ENCODE results near the gene VCAN. TPM values are rescaled to one million over a fixed set of nuclear protein-coding genes. Genes with fewer than 3 reads are reported as not detected.

Gene VCAN
- total RNA-seq, 1 donor from 2014 or later, result 133 TPM

- H3K9me3 ChIP-seq, result no peaks in the 10 kb centered on the region
- no peaks in the 10 kb centered on the region for H3K36me3 ChIP-seq
- no peaks in the 10 kb centered on the region for H3K27me3 ChIP-seq (ENCODE audit: low read depth)
- ATAC-seq (no peak), DNase-seq (no peak)
- H3K4me3 ChIP-seq, result no peak overlapping the region
- no peaks in the 10 kb centered on the region for H3K4me1 ChIP-seq
- intact Hi-C loops (cut with DNase I), result no loop called here
- TF ChIP-seq CTCF (IDR thresholded peaks at IDR 0.05), result no peak
- no peak overlapping the region for H3K27ac ChIP-seq
Observed at GRCh38 chr5:83586874-83587776, 115.6 kb downstream of the VCAN start.

DNA sequence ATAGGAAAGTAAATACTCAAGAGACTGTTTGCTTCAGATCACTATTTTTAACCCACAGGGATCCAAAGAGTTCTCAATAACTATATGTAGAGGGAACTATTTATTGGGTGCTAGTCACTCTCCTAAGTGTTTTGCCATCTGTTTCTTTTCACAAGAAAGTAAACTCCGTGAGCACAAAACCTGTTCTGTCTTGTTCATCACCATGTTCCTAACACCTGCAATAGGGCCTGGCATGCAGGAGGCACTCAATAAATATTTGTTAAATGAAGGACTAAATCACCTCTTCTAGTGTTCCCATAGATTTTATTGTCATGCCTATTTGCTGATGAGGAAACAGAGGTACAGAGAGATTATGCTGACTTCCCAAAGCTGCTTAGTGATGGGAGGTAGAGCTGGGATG lies 118.2 kb downstream of the VCAN start:
- ATAC-seq, result no peak
- no peaks in the 10 kb centered on the region for H3K4me1 ChIP-seq
- intact Hi-C loops (cut with DNase I), result no loop called here
- no peaks in the 10 kb centered on the region for H3K27me3 ChIP-seq (ENCODE audit: low read depth)
- TF ChIP-seq CTCF (IDR thresholded peaks at IDR 0.05), result no peak
- no peak overlapping the region for H3K4me3 ChIP-seq
- no peak overlapping the region for H3K27ac ChIP-seq
- H3K9me3 ChIP-seq, result no peaks in the 10 kb centered on the region
- H3K36me3 ChIP-seq, result no peaks in the 10 kb centered on the region
- no peak for DNase-seq

DNA sequence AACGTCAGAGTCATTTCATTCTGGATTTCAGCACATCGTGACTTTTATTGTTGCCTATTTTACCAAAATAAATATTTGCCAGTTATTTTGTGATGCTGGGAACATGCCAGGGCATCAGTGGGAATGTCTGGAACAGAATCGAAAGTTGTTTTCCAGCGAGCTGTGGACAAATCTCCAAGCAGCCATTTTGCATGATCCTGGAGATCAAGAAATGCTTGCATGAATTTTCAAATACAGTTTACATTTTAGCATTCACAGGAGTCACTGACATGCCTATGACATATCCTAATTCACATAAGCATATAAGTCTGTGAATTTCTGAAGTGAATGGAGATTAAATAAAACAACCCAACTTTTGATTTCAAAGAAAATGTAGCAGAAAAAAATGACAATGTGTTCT lies 119.4 kb downstream of the VCAN start:
- no peak for ATAC-seq
- intact Hi-C loops (cut with DNase I), result no loop called here

DNA sequence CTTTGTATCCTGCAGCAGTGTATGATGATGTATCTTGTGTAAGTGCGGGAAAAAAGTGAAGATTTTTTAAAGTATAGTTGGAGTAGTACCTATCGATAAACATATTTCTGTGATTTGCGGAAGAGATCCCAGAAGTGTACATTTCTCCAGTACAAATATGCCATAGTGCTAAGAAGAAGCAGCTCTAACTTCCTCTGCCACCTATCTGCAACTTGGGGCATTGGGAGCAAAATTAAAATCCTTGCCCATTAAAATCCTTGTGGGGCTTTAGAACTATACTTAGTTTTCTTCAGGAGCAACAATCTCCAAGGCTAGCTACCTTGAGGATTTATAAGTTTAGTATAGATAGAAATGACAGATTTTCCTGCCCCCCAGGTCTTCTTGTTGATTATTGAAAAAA lies 123.7 kb downstream of the VCAN start:
- H3K27ac ChIP-seq, result no peak overlapping the region
- no peaks in the 10 kb centered on the region for H3K4me1 ChIP-seq
- TF ChIP-seq CTCF (IDR thresholded peaks at IDR 0.05), result no peak
- no peak overlapping the region for H3K4me3 ChIP-seq
- H3K27me3 ChIP-seq (ENCODE audit: low read depth), result no peaks in the 10 kb centered on the region
- intact Hi-C loops (cut with DNase I), result no loop called here
- no peaks in the 10 kb centered on the region for H3K9me3 ChIP-seq
- DNase-seq (no peak), ATAC-seq (no peak)
- no peaks in the 10 kb centered on the region for H3K36me3 ChIP-seq

More for the DNA sequence above, 119.4 kb downstream of the VCAN start:
- no peak overlapping the region for H3K4me3 ChIP-seq
- H3K27me3 ChIP-seq (ENCODE audit: low read depth), result no peaks in the 10 kb centered on the region
- no peaks in the 10 kb centered on the region for H3K9me3 ChIP-seq
- no peak for DNase-seq
- H3K4me1 ChIP-seq, result no peaks in the 10 kb centered on the region
- H3K36me3 ChIP-seq, result no peaks in the 10 kb centered on the region
- no peak for TF ChIP-seq CTCF (IDR thresholded peaks at IDR 0.05)
- no peak overlapping the region for H3K27ac ChIP-seq

DNA sequence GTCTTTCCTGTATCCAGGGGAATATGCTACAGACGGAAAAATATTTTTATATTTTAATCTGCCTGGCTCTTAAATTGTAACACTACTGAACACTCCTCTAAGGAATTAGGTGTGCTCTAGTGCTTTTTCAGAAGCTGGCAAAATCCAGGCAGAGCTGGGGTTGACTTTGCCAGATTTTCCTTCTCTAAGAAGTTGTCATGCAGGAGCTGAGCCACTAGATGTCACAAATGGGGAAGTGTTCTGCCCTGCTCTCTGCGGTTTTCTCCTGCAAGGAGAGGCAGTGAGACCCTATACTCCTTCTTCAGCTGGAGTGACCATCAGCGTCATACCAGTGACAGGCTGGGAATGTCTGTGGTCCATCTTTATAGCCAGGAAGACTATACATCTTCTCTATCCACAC lies 136.6 kb downstream of the VCAN start:
- Histone ChIP-seq H3K27me3 (ENCODE audit: low read depth) (no peaks in the 10 kb centered on the region), H3K4me1 (no peaks in the 10 kb centered on the region), H3K36me3 (no peaks in the 10 kb centered on the region), H3K27ac (no peak overlapping the region), H3K9me3 (no peaks in the 10 kb centered on the region), H3K4me3 (no peak overlapping the region)
- intact Hi-C loops (cut with DNase I), result no loop called here
- peak in 1 of 2 donors; percentile 51 for ATAC-seq
- DNase-seq, result no peak
- TF ChIP-seq CTCF (IDR thresholded peaks at IDR 0.05), result peak; percentile 32

Data from lower lobe of right lung (tissue), 2 donors.